ENCODE data around the gene LAMP5. TPM values are rescaled to one million over a fixed set of nuclear protein-coding genes. Genes with fewer than 3 reads are reported as not detected.
A peak's percentile ranks its signal among the peaks of the same experiment; 100 is the strongest.

LAMP5 gene
- total RNA-seq, 1 donor from 2014 or later, result 2.3 TPM

- no peaks in the 10 kb centered on the region for H3K4me1 ChIP-seq (ENCODE audit: insufficient read depth, low read length)
- H3K9me3 ChIP-seq (ENCODE audit: insufficient read depth, low read depth, low read length), result no peaks in the 10 kb centered on the region
- H3K27ac ChIP-seq (ENCODE audit: low read depth, low read length), result no peak overlapping the region
- FAIRE-seq (no peak), DNase-seq (ENCODE audit: low read depth) (no peak)
- no peaks in the 10 kb centered on the region for H3K79me2 ChIP-seq (ENCODE audit: insufficient read depth, low read length)
- H3K36me3 ChIP-seq (ENCODE audit: insufficient read depth, low read length), result no peaks in the 10 kb centered on the region
- H3K27me3 ChIP-seq (ENCODE audit: insufficient read depth, low read length), result peaks cover 54% of the 10 kb centered on the region
- no peak overlapping the region for H3K4me3 Mint-ChIP-seq (ENCODE audit: unreplicated experiment)
- peaks cover 20% of the 10 kb centered on the region for H3K27me3 Mint-ChIP-seq (ENCODE audit: low read depth, unreplicated experiment)
- no peaks in the 10 kb centered on the region for H3K4me1 Mint-ChIP-seq (ENCODE audit: low read depth, unreplicated experiment)
- H3K9me3 Mint-ChIP-seq (ENCODE audit: unreplicated experiment), result no peaks in the 10 kb centered on the region
- no peaks in the 10 kb centered on the region for H4K20me1 ChIP-seq (ENCODE audit: insufficient read depth, low read length)
- TF ChIP-seq EZH2 (IDR thresholded peaks at IDR 0.05; ENCODE audit: insufficient read depth, low read length), result peak; percentile 43
- TF ChIP-seq, protein P1, sequence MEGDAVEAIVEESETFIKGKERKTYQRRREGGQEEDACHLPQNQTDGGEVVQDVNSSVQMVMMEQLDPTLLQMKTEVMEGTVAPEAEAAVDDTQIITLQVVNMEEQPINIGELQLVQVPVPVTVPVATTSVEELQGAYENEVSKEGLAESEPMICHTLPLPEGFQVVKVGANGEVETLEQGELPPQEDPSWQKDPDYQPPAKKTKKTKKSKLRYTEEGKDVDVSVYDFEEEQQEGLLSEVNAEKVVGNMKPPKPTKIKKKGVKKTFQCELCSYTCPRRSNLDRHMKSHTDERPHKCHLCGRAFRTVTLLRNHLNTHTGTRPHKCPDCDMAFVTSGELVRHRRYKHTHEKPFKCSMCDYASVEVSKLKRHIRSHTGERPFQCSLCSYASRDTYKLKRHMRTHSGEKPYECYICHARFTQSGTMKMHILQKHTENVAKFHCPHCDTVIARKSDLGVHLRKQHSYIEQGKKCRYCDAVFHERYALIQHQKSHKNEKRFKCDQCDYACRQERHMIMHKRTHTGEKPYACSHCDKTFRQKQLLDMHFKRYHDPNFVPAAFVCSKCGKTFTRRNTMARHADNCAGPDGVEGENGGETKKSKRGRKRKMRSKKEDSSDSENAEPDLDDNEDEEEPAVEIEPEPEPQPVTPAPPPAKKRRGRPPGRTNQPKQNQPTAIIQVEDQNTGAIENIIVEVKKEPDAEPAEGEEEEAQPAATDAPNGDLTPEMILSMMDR (IDR thresholded peaks at IDR 0.05; ENCODE audit: insufficient read depth, low read depth, low read length), result no peak
- peaks cover 1% of the 10 kb centered on the region for H3K36me3 Mint-ChIP-seq (ENCODE audit: low read depth, unreplicated experiment)
- no peak overlapping the region for H3K9ac ChIP-seq (ENCODE audit: low read length)
- no peak overlapping the region for H3K4me3 ChIP-seq (ENCODE audit: insufficient read depth, low read depth, low read length)
- H3K4me2 ChIP-seq (ENCODE audit: low read length), result peak overlapping the region; percentile 36
- no peak overlapping the region for H3K27ac Mint-ChIP-seq (ENCODE audit: unreplicated experiment)
- H2AFZ ChIP-seq (ENCODE audit: low read depth, low read length), result no peak overlapping the region
Measured at GRCh38 chr20:9508240-9508661, 6.1 kb upstream of the LAMP5 start.

- no peak overlapping the region for H3K9ac ChIP-seq (ENCODE audit: low read length)
- Mint-ChIP-seq H3K36me3 (ENCODE audit: low read depth, unreplicated experiment) (peaks cover 1% of the 10 kb centered on the region), H3K27me3 (ENCODE audit: low read depth, unreplicated experiment) (peaks cover 21% of the 10 kb centered on the region), H3K4me1 (ENCODE audit: low read depth, unreplicated experiment) (no peaks in the 10 kb centered on the region), H3K9me3 (ENCODE audit: unreplicated experiment) (no peaks in the 10 kb centered on the region), H3K4me3 (ENCODE audit: unreplicated experiment) (no peak overlapping the region), H3K27ac (ENCODE audit: unreplicated experiment) (no peak overlapping the region)
- no peak for DNase-seq (ENCODE audit: low read depth)
- H3K27ac ChIP-seq (ENCODE audit: low read depth, low read length), result no peak overlapping the region
- H3K4me3 ChIP-seq (ENCODE audit: insufficient read depth, low read depth, low read length), result no peak overlapping the region
- no peaks in the 10 kb centered on the region for H3K36me3 ChIP-seq (ENCODE audit: insufficient read depth, low read length)
- H3K79me2 ChIP-seq (ENCODE audit: insufficient read depth, low read length), result no peaks in the 10 kb centered on the region
- H3K27me3 ChIP-seq (ENCODE audit: insufficient read depth, low read length), result peaks cover 58% of the 10 kb centered on the region
- no peaks in the 10 kb centered on the region for H4K20me1 ChIP-seq (ENCODE audit: insufficient read depth, low read length)
- peak; percentile 53 for TF ChIP-seq EZH2 (IDR thresholded peaks at IDR 0.05; ENCODE audit: insufficient read depth, low read length)
- TF ChIP-seq, protein P1 (IDR thresholded peaks at IDR 0.05; ENCODE audit: insufficient read depth, low read depth, low read length), result no peak
- no peaks in the 10 kb centered on the region for H3K9me3 ChIP-seq (ENCODE audit: insufficient read depth, low read depth, low read length)
- peak overlapping the region; percentile 36 for H3K4me2 ChIP-seq (ENCODE audit: low read length)
- no peak for FAIRE-seq
- H2AFZ ChIP-seq (ENCODE audit: low read depth, low read length), result no peak overlapping the region
- no peaks in the 10 kb centered on the region for H3K4me1 ChIP-seq (ENCODE audit: insufficient read depth, low read length)
Measured at GRCh38 chr20:9508696-9509178, 5.7 kb upstream of the LAMP5 start.

- Mint-ChIP-seq H3K4me3 (ENCODE audit: unreplicated experiment) (no peak overlapping the region), H3K27ac (ENCODE audit: unreplicated experiment) (no peak overlapping the region), H3K27me3 (ENCODE audit: low read depth, unreplicated experiment) (peaks cover 23% of the 10 kb centered on the region), H3K36me3 (ENCODE audit: low read depth, unreplicated experiment) (peaks cover 1% of the 10 kb centered on the region), H3K4me1 (ENCODE audit: low read depth, unreplicated experiment) (no peaks in the 10 kb centered on the region), H3K9me3 (ENCODE audit: unreplicated experiment) (no peaks in the 10 kb centered on the region)
- Histone ChIP-seq H3K79me2 (ENCODE audit: insufficient read depth, low read length) (no peaks in the 10 kb centered on the region), H2AFZ (ENCODE audit: low read depth, low read length) (no peak overlapping the region), H3K4me2 (ENCODE audit: low read length) (no peak overlapping the region), H4K20me1 (ENCODE audit: insufficient read depth, low read length) (no peaks in the 10 kb centered on the region), H3K9me3 (ENCODE audit: insufficient read depth, low read depth, low read length) (no peaks in the 10 kb centered on the region), H3K9ac (ENCODE audit: low read length) (no peak overlapping the region), H3K4me1 (ENCODE audit: insufficient read depth, low read length) (no peaks in the 10 kb centered on the region), H3K27ac (ENCODE audit: low read depth, low read length) (no peak overlapping the region), H3K4me3 (ENCODE audit: insufficient read depth, low read depth, low read length) (no peak overlapping the region), H3K36me3 (ENCODE audit: insufficient read depth, low read length) (no peaks in the 10 kb centered on the region), H3K27me3 (ENCODE audit: insufficient read depth, low read length) (peaks cover 63% of the 10 kb centered on the region)
- no peak for TF ChIP-seq EZH2 (IDR thresholded peaks at IDR 0.05; ENCODE audit: insufficient read depth, low read length)
- TF ChIP-seq, protein P1 (IDR thresholded peaks at IDR 0.05; ENCODE audit: insufficient read depth, low read depth, low read length), result no peak
- DNase-seq (ENCODE audit: low read depth) (no peak), FAIRE-seq (no peak)
Measured at GRCh38 chr20:9509246-9509645, 5.1 kb upstream of the LAMP5 start.
